HepG2 (cell line): Measurements from ENCODE around the gene NAP1L1. TPM values are rescaled to one million over a fixed set of nuclear protein-coding genes. Genes with fewer than 3 reads are reported as not detected.

Experiments used
- FIP1L1 ChIP-seq: fragments of 200-400 bp; formaldehyde crosslinking; IDR thresholded peaks from 2 replicates; pipeline ENCODE4 v1.6.1; 2018; ENCODE audit warnings: low read depth, mild to moderate bottlenecking, low read length, moderate library complexity, borderline replicate concordance; ENCODE audit not compliant: insufficient read depth
- KDM6A ChIP-seq: IDR thresholded peaks from 2 replicates; pipeline ENCODE4 v1.6.1; 2016; ENCODE audit warnings: low read depth
- NRL ChIP-seq: sonication (generic); formaldehyde crosslinking; IDR thresholded peaks from 2 replicates; pipeline ENCODE4 v1.5.0; 2020; ENCODE audit warnings: missing genetic modification reagents, mild to moderate bottlenecking, moderate library complexity, borderline replicate concordance
- PAWR ChIP-seq: sonication (generic); formaldehyde crosslinking; IDR thresholded peaks from 2 replicates; pipeline ENCODE4 v1.4.0; 2020; ENCODE audit warnings: missing genetic modification reagents, mild to moderate bottlenecking, borderline replicate concordance
- REST ChIP-seq, 2 experiments: IDR thresholded peaks; 2 replicates each; pipeline ENCODE4 v1.6.1; 2011 to 2012; ENCODE audit warnings: low read length in 2 of 2, borderline replicate concordance in 1 of 2, low read depth in 1 of 2, mild to moderate bottlenecking in 1 of 2, moderate library complexity in 1 of 2
- SIX1 ChIP-seq: sonication (generic); formaldehyde crosslinking; IDR thresholded peaks from 2 replicates; pipeline ENCODE4 v1.4.0; 2020; ENCODE audit warnings: missing genetic modification reagents, borderline replicate concordance
- SNAPC5 ChIP-seq: sonication (generic); formaldehyde crosslinking; IDR thresholded peaks from 2 replicates; pipeline ENCODE4 v1.8.1; 2023; ENCODE audit warnings: mild to moderate bottlenecking, missing genetic modification reagents, borderline replicate concordance
- SOX13 ChIP-seq, 3 experiments: fragments of 450-650 bp in 1 of 3; sonication (generic) in 1 of 3; formaldehyde crosslinking in 1 of 3; IDR thresholded peaks in 2 of 3; conservative IDR thresholded peaks in 1 of 3; 2 replicates each; pipeline versions ENCODE4 v1.5.0 to v1.6.1; 2016 to 2020; ENCODE audit warnings: antibody characterized with exemption in 1 of 3, mild to moderate bottlenecking in 1 of 3, missing compliant biosample characterization in 1 of 3, missing genetic modification reagents in 1 of 3, moderate library complexity in 1 of 3
- TEAD3 ChIP-seq: optimal IDR thresholded peaks from 2 replicates; pipeline ENCODE3; 2016; ENCODE audit warnings: borderline replicate concordance
- TGIF2 ChIP-seq: IDR thresholded peaks from 2 replicates; pipeline ENCODE4 v1.6.1; 2016; ENCODE audit warnings: control low read depth, missing compliant biosample characterization
- ZKSCAN8 ChIP-seq: IDR thresholded peaks from 2 replicates; pipeline ENCODE4 v1.6.1; 2016; ENCODE audit warnings: borderline replicate concordance, missing genetic modification reagents, missing compliant biosample characterization
- ZNF232 ChIP-seq: sonication (generic); formaldehyde crosslinking; IDR thresholded peaks from 2 replicates; pipeline ENCODE4 v1.4.0; 2020; ENCODE audit warnings: missing genetic modification reagents, borderline replicate concordance
- ZNF318 ChIP-seq: sonication (generic); formaldehyde crosslinking; IDR thresholded peaks from 2 replicates; pipeline ENCODE4 v1.4.0; 2020; ENCODE audit warnings: mild to moderate bottlenecking, missing genetic modification reagents
- ZNF333 ChIP-seq: sonication (generic); formaldehyde crosslinking; IDR thresholded peaks from 2 replicates; pipeline ENCODE4 v1.4.0; 2020; ENCODE audit warnings: mild to moderate bottlenecking, missing genetic modification reagents, borderline replicate concordance
- ZNF546 ChIP-seq: sonication (generic); formaldehyde crosslinking; conservative IDR thresholded peaks from 2 replicates; pipeline ENCODE4 v1.8.1; 2023; ENCODE audit warnings: mild to moderate bottlenecking, missing genetic modification reagents
- ZNF747 ChIP-seq: sonication (generic); formaldehyde crosslinking; IDR thresholded peaks from 2 replicates; pipeline ENCODE4 v1.8.1; 2023; ENCODE audit warnings: missing genetic modification reagents, mild to moderate bottlenecking, borderline replicate concordance
- ZNF792 ChIP-seq: IDR thresholded peaks from 2 replicates; pipeline ENCODE4 v1.6.1; 2016
- polyA plus RNA-seq, 8 experiments: library from polyadenylated mRNA; depleted of rRNA in 3 of 8; stranded (reverse) in 7 of 8; unstranded in 1 of 8; fragments of >200 nt; fragmentation: Illumina TruSeq in 4 of 8; extraction: Trizol in 4 of 8; gene quantifications; 2 replicates each; pipeline versions ENCODE4 v1.2.1 to v1.2.3, GENCODE V29; 2011 to 2016; ENCODE audit warnings: low read depth in 4 of 8, missing spikeins in 1 of 8, mixed read lengths in 1 of 8; ENCODE audit not compliant: insufficient read depth in 1 of 8
- total RNA-seq, 5 experiments: library from RNA; depleted of rRNA; stranded (reverse); fragments of >200 nt; fragmentation: Illumina TruSeq; extraction: Trizol; gene quantifications; 2 replicates each; pipeline ENCODE4 v1.2.3, GENCODE V29; 2016; ENCODE audit warnings: low read depth in 1 of 5

NAP1L1 gene
- total and polyA plus RNA-seq, 2 of the 13 experiments (the other 11 are each of a cell fraction or from before 2014, with no cell fraction given), result 207 to 309 TPM

- TF ChIP-seq REST (IDR thresholded peaks at IDR 0.05; ENCODE audit: borderline replicate concordance in 1 of 2, low read depth in 1 of 2, low read length in 2 of 2), result 0 out of 4 replicates have a peak, but pooled peaks of 1 of the 2 experiments have one; percentile 20
- TF ChIP-seq ZNF333, result no peak
- no peak for TF ChIP-seq SIX1 (CRISPR knock-in tag)
- no peak for TF ChIP-seq ZNF232 (CRISPR knock-in tag)
- TF ChIP-seq ZNF318 (CRISPR knock-in tag), result no peak
- TF ChIP-seq ZNF792 (CRISPR knock-in tag), result no peak
- TF ChIP-seq NRL (CRISPR knock-in tag), result no peak
- no peak for TF ChIP-seq ZNF747 (CRISPR knock-in tag)
- TF ChIP-seq SOX13 (IDR thresholded peaks at IDR 0.05), result no peak
- peak in 1 of 2 experiments; percentile 25; a peak in 1 of 4 replicates for TF ChIP-seq SOX13 (CRISPR knock-in tag; conservative IDR thresholded peaks at IDR 0.05 in 1 of 2, IDR thresholded peaks at IDR 0.05 in 1 of 2)
- TF ChIP-seq TEAD3 (CRISPR knock-in tag), result no peak
- no peak for TF ChIP-seq KDM6A (CRISPR knock-in tag)
- TF ChIP-seq ZKSCAN8 (CRISPR knock-in tag), result no peak
- no peak for TF ChIP-seq PAWR (CRISPR knock-in tag)
- TF ChIP-seq ZNF546, result no peak
- no peak for TF ChIP-seq SNAPC5 (CRISPR knock-in tag)
- TF ChIP-seq TGIF2 (CRISPR knock-in tag), result no peak
- no peak for TF ChIP-seq FIP1L1
Measured at GRCh38 chr12:76010732-76011458, 73.6 kb downstream of the NAP1L1 start (continued).
